Stimulated activated CD4-positive, alpha-beta T cell treated with anti-CD3 and anti-CD28 coated beads, Interleukin-4, amount 100 ng/mL, for 4 hours (primary cell): Measurements from ENCODE around the gene IGFLR1.
"Not testable (repeated sequence)": the region's sequence is repeated elsewhere in the genome, so short reads cannot be mapped to it uniquely, and the experiment has no call there.

Experiments used
- DNase-seq, 2 experiments: peaks; one replicate each; pipeline ENCODE4 v3.0.0-alpha.2; 2020

The IGFLR1 gene

DNA sequence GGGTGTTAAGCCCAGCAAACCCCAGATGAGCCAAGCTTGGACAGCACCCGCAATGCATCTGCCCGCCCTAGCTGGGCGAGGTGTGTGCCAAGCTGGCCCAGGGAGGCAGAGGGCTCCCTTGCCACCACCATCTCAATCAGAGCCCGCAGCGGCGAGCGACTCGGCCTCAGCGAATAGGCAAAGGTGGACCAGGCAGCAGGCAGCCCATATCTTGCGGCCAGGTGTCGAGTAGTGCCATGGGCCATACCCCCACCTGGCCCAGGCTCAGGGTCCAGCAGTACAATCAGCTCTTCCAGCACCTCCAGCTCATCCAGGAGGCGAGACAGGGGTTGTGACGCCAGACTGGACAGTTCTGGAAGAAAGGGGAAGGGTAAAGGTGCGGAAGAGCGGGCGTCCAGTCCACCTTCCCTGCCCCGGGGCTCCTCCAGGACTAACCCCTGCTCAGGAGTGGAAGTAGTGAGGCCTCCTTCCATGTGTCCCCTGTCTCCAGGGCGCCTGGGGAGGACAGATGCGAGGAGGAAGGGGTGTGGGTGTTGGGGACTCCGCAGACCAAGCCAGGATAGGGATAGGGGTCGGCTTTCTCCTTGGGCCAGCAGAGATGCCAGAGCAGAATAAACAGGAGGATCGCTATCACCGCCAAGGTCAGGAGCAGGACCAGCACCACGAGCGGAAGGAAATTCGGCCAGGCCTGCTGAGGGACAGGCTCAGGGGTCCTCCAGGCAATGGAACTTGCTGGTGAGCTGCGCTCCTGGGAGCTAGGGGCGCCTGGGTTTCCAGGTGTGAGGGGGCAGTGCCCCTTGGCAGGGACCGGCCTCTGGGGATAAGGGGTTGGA is 2.8 kb downstream of the IGFLR1 start:
- DNase-seq, result no peak

GRCh38 chr19:35738887-35739229 is 3.4 kb downstream of the IGFLR1 start:
- no peak for DNase-seq

GRCh38 chr19:35738021-35738886 is 4.0 kb downstream of the IGFLR1 start:
- DNase-seq, result no peak

- no peak for DNase-seq
These were observed 5.1 kb downstream of the IGFLR1 start for GRCh38 chr19:35736913-35737886.

GRCh38 chr19:35734889-35735288 is 7.4 kb downstream of the IGFLR1 start:
- no peak for DNase-seq

GRCh38 chr19:35734273-35734672 is 8.0 kb downstream of the IGFLR1 start:
- no peak for DNase-seq

GRCh38 chr19:35733180-35734125 is 8.8 kb downstream of the IGFLR1 start:
- DNase-seq, result no peak

GRCh38 chr19:35732540-35733179 is 9.6 kb downstream of the IGFLR1 start:
- DNase-seq, result no peak

GRCh38 chr19:35731779-35732405 is 10.4 kb downstream of the IGFLR1 start:
- no peak for DNase-seq

DNA sequence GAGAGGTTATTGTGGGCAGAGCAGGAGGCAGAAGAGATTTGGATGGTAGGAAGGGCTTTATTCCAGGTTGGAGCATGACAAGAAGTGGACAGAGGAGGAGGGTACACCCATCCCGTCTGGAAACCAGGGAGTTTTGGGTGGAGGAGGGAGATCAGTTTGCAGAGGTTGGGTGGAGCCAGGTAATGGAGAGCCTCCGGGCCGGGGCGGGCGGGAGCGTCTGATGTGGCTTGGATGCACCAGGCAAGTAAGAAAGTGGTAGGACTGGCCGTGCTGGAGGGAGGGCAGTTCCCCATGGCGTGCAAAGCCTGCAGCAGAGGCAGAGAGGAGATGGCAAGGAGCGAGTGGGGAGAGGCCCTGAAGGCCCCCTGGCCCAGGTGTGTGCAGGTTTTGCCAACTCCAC is 10.9 kb downstream of the IGFLR1 start:
- DNase-seq, result no peak

DNA sequence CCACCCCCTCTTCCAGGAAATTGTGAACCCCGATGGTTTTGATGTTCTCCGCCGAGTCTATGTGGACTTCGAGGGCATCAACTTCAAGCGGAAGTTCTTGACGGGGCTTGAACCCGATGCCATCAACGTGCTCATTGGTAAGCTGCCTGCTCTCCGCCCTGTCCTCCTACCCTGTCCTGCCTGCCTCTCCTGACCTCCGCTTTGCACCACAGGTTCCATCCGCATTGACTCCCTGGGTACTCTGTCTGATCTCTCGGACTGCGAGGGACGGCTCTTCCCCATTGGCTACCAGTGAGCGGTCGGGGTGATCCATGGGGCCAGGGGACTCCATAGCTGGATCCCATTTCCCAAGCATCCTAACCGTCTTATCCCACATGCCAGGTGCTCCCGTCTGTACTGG is 11.9 kb downstream of the IGFLR1 start:
- DNase-seq, result no peak

DNA sequence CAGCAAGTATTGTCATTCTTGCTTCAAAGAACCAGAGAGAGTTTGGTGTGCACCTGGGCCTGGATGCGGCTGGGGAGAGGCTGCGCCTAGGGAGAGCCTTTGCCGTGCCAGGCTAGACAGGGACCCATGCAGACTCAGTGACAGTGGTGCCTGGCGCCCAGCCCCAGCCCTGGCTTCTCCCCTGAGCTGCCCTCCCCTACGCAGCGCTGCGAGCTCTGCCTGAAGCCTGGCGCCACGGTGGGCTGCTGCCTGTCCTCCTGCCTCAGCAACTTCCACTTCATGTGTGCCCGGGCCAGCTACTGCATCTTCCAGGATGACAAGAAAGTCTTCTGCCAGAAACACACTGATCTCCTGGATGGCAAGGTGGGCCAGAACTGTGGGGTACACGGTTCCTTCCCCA is 12.5 kb downstream of the IGFLR1 start:
- DNase-seq, result no peak

GRCh38 chr19:35729021-35729420 is 13.2 kb downstream of the IGFLR1 start:
- DNase-seq, result no peak

DNA sequence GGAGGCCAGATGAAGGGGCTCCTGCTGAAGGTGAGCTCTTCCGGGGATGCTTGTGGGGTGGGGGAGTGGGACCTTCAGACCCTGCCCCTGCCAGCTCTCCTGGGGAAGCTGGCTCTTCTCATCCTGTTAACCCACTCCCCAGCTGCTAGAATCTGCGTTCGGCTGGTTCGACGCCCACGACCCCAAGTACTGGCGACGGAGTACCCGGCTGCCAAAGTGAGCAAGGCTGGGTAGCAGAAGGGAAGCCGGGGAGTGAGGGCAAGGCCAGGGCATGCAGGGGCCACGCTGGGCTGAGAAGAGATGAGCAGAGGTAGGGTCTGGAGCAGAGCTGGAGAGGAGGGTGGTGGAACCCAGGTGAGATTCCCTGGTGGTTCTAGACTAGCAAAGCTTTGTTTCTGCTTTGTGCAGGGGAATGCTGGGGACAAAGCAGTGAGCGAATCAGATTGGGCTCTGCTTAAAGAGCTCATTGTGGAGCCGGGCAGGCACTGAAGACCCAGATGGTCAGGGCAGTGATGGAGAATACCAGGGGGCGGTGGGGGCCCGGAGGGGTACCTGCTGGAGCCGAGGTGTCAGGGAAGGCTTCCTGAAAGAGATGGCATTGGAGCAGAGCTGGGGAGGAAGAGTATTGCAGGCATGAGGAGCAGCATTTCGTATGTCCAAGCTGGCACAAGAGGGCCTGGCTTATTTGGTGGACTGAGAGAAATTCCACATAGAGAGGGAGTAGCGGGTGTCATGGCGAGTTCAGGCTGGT is 14.1 kb downstream of the IGFLR1 start:
- no peak for DNase-seq

DNA sequence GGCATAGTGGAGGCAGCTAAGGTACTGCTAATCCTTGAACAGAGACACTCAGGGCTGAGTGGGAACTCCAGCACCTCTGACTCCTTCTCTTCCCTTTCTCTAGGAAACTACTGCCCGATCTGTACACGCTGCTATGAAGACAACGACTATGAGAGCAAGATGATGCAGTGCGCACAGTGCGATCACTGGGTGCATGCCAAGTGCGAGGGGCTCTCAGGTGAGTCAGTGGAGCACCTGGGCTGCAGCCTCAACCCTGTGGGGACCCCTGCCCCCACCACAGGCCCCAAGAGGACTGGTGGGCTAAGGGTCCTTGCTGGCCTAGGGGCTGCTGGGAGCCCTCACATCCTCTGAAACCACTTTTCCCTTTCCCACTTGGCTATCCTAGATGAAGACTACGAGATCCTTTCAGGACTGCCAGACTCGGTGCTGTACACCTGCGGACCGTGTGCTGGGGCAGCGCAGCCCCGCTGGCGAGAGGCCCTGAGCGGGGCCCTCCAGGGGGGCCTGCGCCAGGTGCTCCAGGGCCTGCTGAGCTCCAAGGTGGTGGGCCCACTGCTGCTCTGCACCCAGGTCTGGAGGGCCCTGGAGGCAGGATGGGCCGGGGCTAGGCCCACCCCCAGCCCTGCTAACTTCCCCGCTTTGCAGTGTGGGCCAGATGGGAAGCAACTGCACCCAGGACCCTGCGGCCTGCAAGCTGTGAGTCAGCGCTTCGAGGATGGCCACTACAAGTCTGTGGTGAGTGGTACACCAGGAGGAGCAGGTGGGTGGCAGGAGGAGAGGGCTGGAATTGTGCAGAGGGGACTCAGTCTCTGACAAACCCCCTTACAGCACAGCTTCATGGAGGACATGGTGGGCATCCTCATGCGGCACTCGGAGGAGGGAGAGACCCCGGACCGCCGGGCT is 14.9 kb downstream of the IGFLR1 start:
- DNase-seq, result no peak

DNA sequence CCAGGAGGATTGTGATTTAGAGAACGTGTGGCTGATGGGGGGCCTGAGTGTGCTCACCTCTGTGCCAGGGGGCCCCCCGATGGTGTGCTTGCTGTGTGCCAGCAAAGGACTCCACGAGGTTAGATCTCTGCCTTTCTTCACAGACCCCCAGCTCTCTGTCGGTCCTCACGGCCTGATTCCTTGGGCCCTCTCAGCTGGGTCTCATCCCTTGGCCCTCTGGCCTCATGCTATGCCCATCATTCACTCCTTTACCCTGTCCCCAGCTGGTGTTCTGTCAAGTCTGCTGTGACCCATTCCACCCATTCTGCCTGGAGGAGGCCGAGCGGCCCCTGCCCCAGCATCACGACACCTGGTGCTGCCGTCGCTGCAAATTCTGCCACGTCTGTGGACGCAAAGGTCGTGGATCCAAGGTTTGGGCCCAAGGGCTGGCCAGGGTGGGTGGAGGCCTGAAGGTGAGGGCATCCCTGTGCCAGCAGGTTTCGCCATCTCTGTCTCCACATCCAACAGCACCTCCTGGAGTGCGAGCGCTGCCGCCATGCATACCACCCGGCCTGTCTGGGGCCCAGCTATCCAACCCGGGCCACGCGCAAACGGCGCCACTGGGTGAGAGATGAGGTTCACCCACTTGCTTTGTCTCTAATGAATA is 16.9 kb downstream of the IGFLR1 start:
- DNase-seq, result no peak

DNA sequence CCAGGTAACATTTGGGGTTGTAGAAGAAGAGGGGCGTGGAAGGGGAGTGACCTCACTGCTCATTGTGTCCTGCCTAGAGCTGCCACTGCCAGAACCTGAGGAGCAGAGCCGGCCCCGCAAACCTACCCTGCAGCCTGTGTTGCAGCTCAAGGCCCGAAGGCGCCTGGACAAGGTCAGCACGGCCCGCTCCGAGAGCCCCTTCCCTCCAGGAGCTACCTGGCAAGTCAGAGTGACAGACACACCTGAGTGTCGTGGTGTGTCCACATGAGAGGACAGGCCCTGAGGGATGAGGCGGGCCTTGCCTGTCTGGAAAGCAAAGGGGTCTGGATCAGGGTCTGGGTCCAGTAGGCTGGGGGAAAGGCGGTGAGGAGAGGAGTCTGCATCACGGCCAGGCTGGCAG is 17.7 kb downstream of the IGFLR1 start:
- DNase-seq, result no peak

GRCh38 chr19:35724132-35724531 is 18.1 kb downstream of the IGFLR1 start:
- not testable (repeated sequence) for DNase-seq
